MCF 10A (cell line): ENCODE measurements around the gene DCP1A. TPM values are rescaled to one million over a fixed set of nuclear protein-coding genes. Genes with fewer than 3 reads are reported as not detected.

Experiments used
- BruUV-seq: library from RNA; stranded (reverse); fragments of 400-500 nt; replicated peaks from 2 replicates; lab custom pipeline; 2021; lab: Mats Ljungman, UMichigan
- CTCF ChIA-PET: fragments of 300-600 bp; sonication (Branson Sonifier 250); formaldehyde crosslinking; extraction: SDS; loops from one replicate; lab custom pipeline; 2021; ENCODE audit warnings: antibody characterized with exemption, inconsistent platforms; lab: Yijun Ruan, JAX
- POLR2A ChIA-PET: fragments of 300-600, 350-650 bp; sonication (Branson Sonifier 250); formaldehyde crosslinking; extraction: SDS; loops from one replicate; lab custom pipeline; 2020; ENCODE audit warnings: antibody characterized with exemption, inconsistent platforms; lab: Yijun Ruan, JAX
- DNase-seq: peaks from one replicate; pipeline ENCODE4 v3.0.0-alpha.2; 2018; ENCODE audit not compliant: unreplicated experiment
- H3K27ac Mint-ChIP-seq: one replicate; pipeline ENCODE4 v1.8.0; 2022; ENCODE audit warnings: mild to moderate bottlenecking, low read depth, mixed read lengths; ENCODE audit not compliant: unreplicated experiment
- H3K27me3 Mint-ChIP-seq: one replicate; pipeline ENCODE4 v1.8.0; 2022; ENCODE audit warnings: mixed read lengths; ENCODE audit not compliant: insufficient read depth, unreplicated experiment
- H3K36me3 Mint-ChIP-seq: one replicate; pipeline ENCODE4 v1.8.0; 2022; ENCODE audit warnings: mild to moderate bottlenecking, moderate library complexity, mixed read lengths; ENCODE audit not compliant: insufficient read depth, unreplicated experiment
- H3K4me1 Mint-ChIP-seq: one replicate; pipeline ENCODE4 v1.8.0; 2022; ENCODE audit warnings: mixed read lengths; ENCODE audit not compliant: insufficient read depth, unreplicated experiment
- H3K4me3 Mint-ChIP-seq: one replicate; pipeline ENCODE4 v1.8.0; 2022; ENCODE audit warnings: mild to moderate bottlenecking, moderate library complexity, mixed read lengths; ENCODE audit not compliant: unreplicated experiment
- H3K9me3 Mint-ChIP-seq: one replicate; pipeline ENCODE4 v1.8.0; 2022; ENCODE audit warnings: mixed read lengths; ENCODE audit not compliant: unreplicated experiment
- intact Hi-C: fragments of 100-400 bp; cut with micrococcal nuclease; formaldehyde crosslinking; loops from 2 replicates; pipeline ENCODE4 v1.14.1; 2022
- total RNA-seq: library from RNA; stranded (reverse); gene quantifications from 2 replicates; pipeline ENCODE4 v1.2.3, GENCODE V29; 2022
- TF ChIP-seq, protein P1 (sequence below): fragments of 200-600 bp; IDR thresholded peaks from one replicate; pipeline ENCODE4 v1.8.0; 2022; ENCODE audit warnings: antibody characterized with exemption, mild to moderate bottlenecking; ENCODE audit not compliant: unreplicated experiment

The DCP1A gene
- total RNA-seq, 1 experiment from 2014 or later: 22.1 TPM

DNA sequence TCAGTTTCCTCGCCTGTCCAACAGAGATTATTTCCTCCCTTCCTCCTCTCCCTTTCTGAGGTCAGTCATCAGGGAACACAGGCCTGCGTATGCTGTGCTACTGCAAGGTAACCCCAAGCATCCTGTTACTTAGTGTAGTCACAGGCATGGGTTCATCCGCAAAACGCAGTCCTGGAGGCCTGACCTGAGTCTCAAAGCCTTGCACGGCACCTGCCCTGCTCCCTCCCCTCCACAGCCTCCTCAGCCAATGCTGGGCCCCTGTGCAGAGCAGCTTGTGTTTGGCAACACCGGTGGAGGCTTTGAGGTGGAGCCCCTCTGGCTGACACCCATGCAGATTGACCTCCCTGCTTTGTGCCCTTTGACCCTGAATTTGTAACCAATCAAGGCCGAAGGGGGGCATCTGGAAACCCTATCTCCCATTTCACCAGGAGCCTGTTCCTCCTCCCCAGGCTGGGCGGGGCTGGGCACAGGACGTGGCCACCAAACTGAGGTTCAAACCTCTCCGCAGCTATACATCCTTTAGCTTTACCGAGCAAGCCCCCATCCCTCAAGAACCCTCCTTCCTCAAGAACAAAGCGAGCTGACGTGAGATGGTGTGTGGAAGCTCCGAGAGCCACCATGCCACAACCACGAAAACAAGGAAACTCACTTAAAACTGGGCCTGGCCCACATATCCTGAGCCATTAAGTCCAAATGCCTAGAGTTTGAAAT lies 113.1 kb downstream of the DCP1A start:
- Mint-ChIP-seq H3K4me3 (no peak overlapping the region), H3K27ac (no peak overlapping the region), H3K27me3 (no peaks in the 10 kb centered on the region), H3K36me3 (peaks cover 86% of the 10 kb centered on the region), H3K4me1 (peaks cover 23% of the 10 kb centered on the region), H3K9me3 (no peaks in the 10 kb centered on the region)
- BruUV-seq: no TSS peak
- TF ChIP-seq, protein P1, sequence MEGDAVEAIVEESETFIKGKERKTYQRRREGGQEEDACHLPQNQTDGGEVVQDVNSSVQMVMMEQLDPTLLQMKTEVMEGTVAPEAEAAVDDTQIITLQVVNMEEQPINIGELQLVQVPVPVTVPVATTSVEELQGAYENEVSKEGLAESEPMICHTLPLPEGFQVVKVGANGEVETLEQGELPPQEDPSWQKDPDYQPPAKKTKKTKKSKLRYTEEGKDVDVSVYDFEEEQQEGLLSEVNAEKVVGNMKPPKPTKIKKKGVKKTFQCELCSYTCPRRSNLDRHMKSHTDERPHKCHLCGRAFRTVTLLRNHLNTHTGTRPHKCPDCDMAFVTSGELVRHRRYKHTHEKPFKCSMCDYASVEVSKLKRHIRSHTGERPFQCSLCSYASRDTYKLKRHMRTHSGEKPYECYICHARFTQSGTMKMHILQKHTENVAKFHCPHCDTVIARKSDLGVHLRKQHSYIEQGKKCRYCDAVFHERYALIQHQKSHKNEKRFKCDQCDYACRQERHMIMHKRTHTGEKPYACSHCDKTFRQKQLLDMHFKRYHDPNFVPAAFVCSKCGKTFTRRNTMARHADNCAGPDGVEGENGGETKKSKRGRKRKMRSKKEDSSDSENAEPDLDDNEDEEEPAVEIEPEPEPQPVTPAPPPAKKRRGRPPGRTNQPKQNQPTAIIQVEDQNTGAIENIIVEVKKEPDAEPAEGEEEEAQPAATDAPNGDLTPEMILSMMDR: no peak
- intact Hi-C loops: no loop called here
- ChIA-PET POLR2A (interaction anchor here (0.6 to 1.3 kb wide), 4 partner anchors 12 to 43 kb away, joined by 3 to 5 read pairs (median 3); no protein-coding TSS in a partner anchor), CTCF (interaction anchor here (0.6 to 2.2 kb wide), 3 partner anchors 14 to 475 kb away, joined by 3 to 10 read pairs (median 4); no protein-coding TSS in a partner anchor)
- DNase-seq: no peak

Other genes starting within 250 kb of the DCP1A start
- gene RFT1, start 217.1 kb downstream of the DCP1A start, total RNA-seq: 40.1 and 42.7 TPM in 2 replicates
- gene PRKCD, start 186.3 kb downstream of the DCP1A start, total RNA-seq: 9.6 and 9.8 TPM in 2 replicates
- gene TKT, start 91.5 kb downstream of the DCP1A start, total RNA-seq: 179 and 326 TPM in 2 replicates
- gene CACNA1D, start 147.1 kb upstream of the DCP1A start, total RNA-seq: 0.26 TPM in 1 of 2 replicates, not detected in the other